ENCODE measurements around the gene KIF3A. TPM values are rescaled to one million over a fixed set of nuclear protein-coding genes. Genes with fewer than 3 reads are reported as not detected.

The KIF3A gene
- polyA plus RNA-seq, 3 donors = 1.3 to 4.9 (median 1.9) TPM

- H3K27ac ChIP-seq (ENCODE audit: low read depth, low read length) = no peak overlapping the region
- WGBS, 3 donors = 66 to 87% (median 84%) methylated on average over 8 of the region's 8 CpGs
Measured at GRCh38 chr5:132772291-132773070, 35.1 kb upstream of the KIF3A start.

- H3K27ac ChIP-seq (ENCODE audit: low read depth, low read length) = no peak overlapping the region
- 52 to 61% (median 55%) methylated on average over 8 of the region's 8 CpGs for WGBS, 3 donors
Measured at GRCh38 chr5:132771503-132771998, 34.2 kb upstream of the KIF3A start.

GRCh38 chr5:132770476-132771159 lies 33.3 kb upstream of the KIF3A start:
- WGBS, 3 donors = 69 to 82% (median 74%) methylated on average over 8 of the region's 8 CpGs
- no peak overlapping the region for H3K27ac ChIP-seq (ENCODE audit: low read depth, low read length)

- 96 to 100% (median 96%) methylated on average over 3 of the region's 3 CpGs for WGBS, 3 donors
Measured at GRCh38 chr5:132768485-132768868, 31.1 kb upstream of the KIF3A start.

GRCh38 chr5:132767150-132767549 lies 29.8 kb upstream of the KIF3A start:
- 52 to 55% (median 54%) methylated on average over 2 of the region's 2 CpGs for WGBS, 3 donors
- no peak overlapping the region for H3K27ac ChIP-seq (ENCODE audit: low read depth, low read length)

More at GRCh38 chr5:132768485-132768868, 31.1 kb upstream of the KIF3A start:
- no peak overlapping the region for H3K27ac ChIP-seq (ENCODE audit: low read depth, low read length)

- no peak overlapping the region for H3K27ac ChIP-seq (ENCODE audit: low read depth, low read length)
- 100% methylated on average over 1 of the region's 1 CpG for WGBS, 3 donors
Measured at GRCh38 chr5:132766806-132767055, 29.4 kb upstream of the KIF3A start.

GRCh38 chr5:132766020-132766805 lies 28.9 kb upstream of the KIF3A start:
- WGBS, 3 donors = 86 to 90% (median 88%) methylated on average over 14 of the region's 14 CpGs
- no peak overlapping the region for H3K27ac ChIP-seq (ENCODE audit: low read depth, low read length)

- WGBS, 3 donors = 72 to 86% (median 73%) methylated on average over 12 of the region's 12 CpGs
- H3K27ac ChIP-seq (ENCODE audit: low read depth, low read length) = no peak overlapping the region
Measured at GRCh38 chr5:132765311-132766019, 28.1 kb upstream of the KIF3A start.

- 91 to 96% (median 93%) methylated on average over 7 of the region's 7 CpGs for WGBS, 3 donors
- H3K27ac ChIP-seq (ENCODE audit: low read depth, low read length) = no peak overlapping the region
Measured at GRCh38 chr5:132764671-132765238, 27.4 kb upstream of the KIF3A start.

GRCh38 chr5:132764051-132764450 lies 26.7 kb upstream of the KIF3A start:
- H3K27ac ChIP-seq (ENCODE audit: low read depth, low read length) = no peak overlapping the region
- WGBS, 3 donors = 95 to 98% (median 95%) methylated on average over 10 of the region's 10 CpGs

- H3K27ac ChIP-seq (ENCODE audit: low read depth, low read length) = no peak overlapping the region
- 86 to 96% (median 89%) methylated on average over 17 of the region's 17 CpGs for WGBS, 3 donors
Measured at GRCh38 chr5:132763181-132764036, 26.1 kb upstream of the KIF3A start.

- no peak overlapping the region for H3K27ac ChIP-seq (ENCODE audit: low read depth, low read length)
- WGBS, 3 donors = 94 to 97% (median 96%) methylated on average over 11 of the region's 11 CpGs
Measured at GRCh38 chr5:132762246-132763000, 25.1 kb upstream of the KIF3A start.

- H3K27ac ChIP-seq (ENCODE audit: low read depth, low read length) = no peak overlapping the region
- 91 to 93% (median 92%) methylated on average over 22 of the region's 22 CpGs for WGBS, 3 donors
Measured at GRCh38 chr5:132761321-132762240, 24.2 kb upstream of the KIF3A start.

GRCh38 chr5:132760601-132761317 lies 23.4 kb upstream of the KIF3A start:
- no peak overlapping the region for H3K27ac ChIP-seq (ENCODE audit: low read depth, low read length)
- 93 to 95% (median 93%) methylated on average over 21 of the region's 21 CpGs for WGBS, 3 donors

GRCh38 chr5:132760049-132760420 lies 22.7 kb upstream of the KIF3A start:
- H3K27ac ChIP-seq (ENCODE audit: low read depth, low read length) = no peak overlapping the region
- WGBS, 3 donors = 94 to 98% (median 95%) methylated on average over 12 of the region's 12 CpGs
